Parathyroid adenoma (tissue), 2 donors: ENCODE measurements around the gene KHNYN.

Experiments
- H2AFZ ChIP-seq: fragments of 300-600 bp; sonication (generic); one replicate; pipeline ENCODE4 v1.7.0; 2017; ENCODE audit warnings: antibody characterized with exemption, mild to moderate bottlenecking
- H3K27ac ChIP-seq: fragments of 300-600 bp; sonication (generic); one replicate; pipeline ENCODE4 v1.7.0; 2017
- H3K27me3 ChIP-seq: fragments of 300-600 bp; sonication (generic); one replicate; pipeline ENCODE4 v1.7.0; 2017; ENCODE audit warnings: low read length; ENCODE audit not compliant: control insufficient read depth, insufficient read depth
- H3K36me3 ChIP-seq: fragments of 300-600 bp; sonication (generic); one replicate; pipeline ENCODE4 v1.7.0; 2017; ENCODE audit warnings: low read length; ENCODE audit not compliant: control insufficient read depth, insufficient read depth
- H3K4me1 ChIP-seq: fragments of 300-600 bp; sonication (generic); one replicate; pipeline ENCODE4 v1.7.0; 2017; ENCODE audit warnings: control low read depth
- H3K4me2 ChIP-seq: fragments of 300-600 bp; sonication (generic); one replicate; pipeline ENCODE4 v1.7.0; 2017; ENCODE audit warnings: low read length
- H3K4me3 ChIP-seq: fragments of 300-600 bp; sonication (generic); one replicate; pipeline ENCODE4 v1.7.0; 2017; ENCODE audit warnings: low read depth, low read length
- H3K79me2 ChIP-seq: fragments of 300-600 bp; sonication (generic); one replicate; pipeline ENCODE4 v1.7.0; 2017; ENCODE audit warnings: control low read depth
- H3K9ac ChIP-seq: fragments of 300-600 bp; sonication (generic); one replicate; pipeline ENCODE4 v1.7.0; 2017; ENCODE audit warnings: mild to moderate bottlenecking
- H3K9me3 ChIP-seq: fragments of 300-600 bp; sonication (generic); one replicate; pipeline ENCODE4 v1.7.0; 2017; ENCODE audit warnings: low read length; ENCODE audit not compliant: control insufficient read depth
- TF ChIP-seq, protein P1 (sequence below): fragments of 300-600 bp; sonication (generic); IDR thresholded peaks from one replicate; pipeline ENCODE4 v1.7.0; 2017; ENCODE audit warnings: antibody characterized with exemption, mild to moderate bottlenecking
- donor health status: primary hyperparathyroidism.

Gene KHNYN

DNA sequence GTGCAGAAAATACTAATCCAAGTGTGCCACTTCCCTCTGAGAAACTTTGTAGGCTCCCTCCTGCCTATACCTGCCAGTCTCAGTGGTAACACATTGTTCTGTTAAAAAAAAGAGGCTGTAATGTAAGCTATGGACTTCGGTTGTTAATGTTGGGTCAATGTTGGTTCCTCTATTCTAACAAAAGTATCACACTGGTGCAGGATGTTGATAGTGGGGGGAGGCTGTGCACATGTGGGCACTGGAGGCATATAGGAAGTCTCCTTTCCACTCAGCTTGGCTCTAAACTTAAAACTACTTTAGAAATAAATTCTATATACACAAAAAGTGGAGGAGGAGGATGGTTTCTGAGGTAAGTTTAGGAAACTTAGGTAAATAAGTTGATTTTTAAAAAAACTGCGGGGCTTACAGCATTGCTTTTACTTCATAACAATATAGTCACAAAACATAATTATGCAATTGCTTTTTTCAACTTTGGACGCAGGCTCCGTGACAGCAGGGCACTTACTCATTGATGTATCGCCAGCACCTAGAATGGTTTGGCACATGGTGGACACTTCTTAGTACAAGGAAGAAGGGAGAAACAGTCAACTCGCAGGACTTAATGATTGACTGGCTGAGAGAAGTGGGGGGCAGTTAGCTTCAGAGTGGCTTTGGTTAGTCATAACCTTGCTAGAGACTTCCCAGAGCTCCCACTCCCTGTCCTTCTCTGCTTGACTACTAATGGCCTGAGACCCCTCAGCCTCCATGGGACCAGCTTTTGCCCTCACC, 38.9 kb upstream of the KHNYN start:
- Histone ChIP-seq H3K79me2 (no peaks in the 10 kb centered on the region), H3K27ac (no peak overlapping the region), H3K9ac (no peak overlapping the region), H3K9me3 (no peaks in the 10 kb centered on the region), H3K4me2 (no peak overlapping the region), H3K36me3 (no peaks in the 10 kb centered on the region), H2AFZ (no peak overlapping the region), H3K4me1 (no peaks in the 10 kb centered on the region), H3K27me3 (no peaks in the 10 kb centered on the region), H3K4me3 (no peak overlapping the region)
- TF ChIP-seq, protein P1, sequence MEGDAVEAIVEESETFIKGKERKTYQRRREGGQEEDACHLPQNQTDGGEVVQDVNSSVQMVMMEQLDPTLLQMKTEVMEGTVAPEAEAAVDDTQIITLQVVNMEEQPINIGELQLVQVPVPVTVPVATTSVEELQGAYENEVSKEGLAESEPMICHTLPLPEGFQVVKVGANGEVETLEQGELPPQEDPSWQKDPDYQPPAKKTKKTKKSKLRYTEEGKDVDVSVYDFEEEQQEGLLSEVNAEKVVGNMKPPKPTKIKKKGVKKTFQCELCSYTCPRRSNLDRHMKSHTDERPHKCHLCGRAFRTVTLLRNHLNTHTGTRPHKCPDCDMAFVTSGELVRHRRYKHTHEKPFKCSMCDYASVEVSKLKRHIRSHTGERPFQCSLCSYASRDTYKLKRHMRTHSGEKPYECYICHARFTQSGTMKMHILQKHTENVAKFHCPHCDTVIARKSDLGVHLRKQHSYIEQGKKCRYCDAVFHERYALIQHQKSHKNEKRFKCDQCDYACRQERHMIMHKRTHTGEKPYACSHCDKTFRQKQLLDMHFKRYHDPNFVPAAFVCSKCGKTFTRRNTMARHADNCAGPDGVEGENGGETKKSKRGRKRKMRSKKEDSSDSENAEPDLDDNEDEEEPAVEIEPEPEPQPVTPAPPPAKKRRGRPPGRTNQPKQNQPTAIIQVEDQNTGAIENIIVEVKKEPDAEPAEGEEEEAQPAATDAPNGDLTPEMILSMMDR = no peak

DNA sequence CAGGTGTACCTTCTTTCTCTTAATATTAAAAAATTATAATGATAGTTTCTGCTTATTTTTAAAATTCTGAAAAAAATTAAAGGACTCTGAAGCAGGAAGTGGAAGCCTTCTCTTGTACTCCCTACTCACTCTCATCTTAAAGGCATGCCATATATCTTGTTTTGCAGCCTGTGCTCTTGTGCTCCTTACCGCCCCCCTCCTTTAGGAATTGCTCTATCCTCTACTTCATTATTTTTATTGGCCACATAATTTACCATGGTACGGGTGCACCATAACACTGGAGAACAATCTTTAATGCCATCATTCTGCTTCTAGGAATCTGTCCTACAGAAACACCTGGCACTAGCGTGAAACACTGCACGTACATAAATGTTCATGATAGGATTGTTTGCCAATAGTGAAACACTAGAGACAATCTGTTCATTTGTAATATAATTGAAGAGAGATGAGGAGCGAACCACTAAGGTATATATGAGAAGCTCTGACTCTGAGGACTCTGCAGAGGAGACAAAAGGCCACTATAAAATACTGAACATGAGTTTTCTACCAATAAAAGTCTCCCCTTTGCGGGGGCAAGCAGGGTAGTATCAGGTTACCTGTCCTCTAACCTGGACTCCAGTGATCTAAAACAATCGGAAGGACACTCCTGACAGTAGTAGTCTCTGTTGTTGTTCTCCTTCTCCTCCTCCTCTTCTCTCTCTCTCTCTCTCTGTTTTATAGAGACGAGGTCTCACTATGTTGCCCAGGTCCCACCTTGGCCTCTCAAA, 37.2 kb upstream of the KHNYN start:
- no peaks in the 10 kb centered on the region for H3K79me2 ChIP-seq
- H3K27ac ChIP-seq = no peak overlapping the region
- no peak overlapping the region for H3K9ac ChIP-seq
- no peaks in the 10 kb centered on the region for H3K36me3 ChIP-seq
- H3K4me3 ChIP-seq = no peak overlapping the region
- no peak overlapping the region for H2AFZ ChIP-seq
- no peak overlapping the region for H3K4me2 ChIP-seq
- H3K4me1 ChIP-seq = no peaks in the 10 kb centered on the region
- H3K9me3 ChIP-seq = no peaks in the 10 kb centered on the region
- TF ChIP-seq, protein P1 = no peak
- H3K27me3 ChIP-seq = no peaks in the 10 kb centered on the region

DNA sequence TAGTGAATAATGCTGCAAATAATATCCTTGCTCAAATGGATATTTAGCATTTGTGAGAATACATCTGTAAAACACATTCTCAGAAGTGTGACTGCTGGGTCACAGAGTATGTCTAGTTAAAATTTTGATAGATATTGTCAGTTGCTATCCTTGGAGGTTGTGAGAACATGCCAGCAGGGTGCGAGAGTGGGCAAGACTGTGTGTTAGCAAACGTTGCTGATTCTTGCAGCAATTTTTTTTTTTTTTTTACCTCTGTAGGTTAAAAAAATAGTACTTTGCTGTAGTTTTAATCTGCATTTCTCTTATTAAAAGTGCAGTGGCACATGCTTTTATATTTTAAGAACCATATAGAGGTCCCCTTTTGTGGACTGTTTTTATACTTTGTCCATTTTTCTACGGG, 35.5 kb upstream of the KHNYN start:
- TF ChIP-seq, protein P1 = no peak
- H3K4me3 ChIP-seq = no peak overlapping the region
- H3K4me1 ChIP-seq = peaks cover under 1% of the 10 kb centered on the region
- no peaks in the 10 kb centered on the region for H3K9me3 ChIP-seq
- H2AFZ ChIP-seq = no peak overlapping the region
- H3K4me2 ChIP-seq = no peak overlapping the region
- no peaks in the 10 kb centered on the region for H3K27me3 ChIP-seq
- no peak overlapping the region for H3K9ac ChIP-seq
- no peaks in the 10 kb centered on the region for H3K79me2 ChIP-seq
- H3K36me3 ChIP-seq = no peaks in the 10 kb centered on the region
- H3K27ac ChIP-seq = no peak overlapping the region

DNA sequence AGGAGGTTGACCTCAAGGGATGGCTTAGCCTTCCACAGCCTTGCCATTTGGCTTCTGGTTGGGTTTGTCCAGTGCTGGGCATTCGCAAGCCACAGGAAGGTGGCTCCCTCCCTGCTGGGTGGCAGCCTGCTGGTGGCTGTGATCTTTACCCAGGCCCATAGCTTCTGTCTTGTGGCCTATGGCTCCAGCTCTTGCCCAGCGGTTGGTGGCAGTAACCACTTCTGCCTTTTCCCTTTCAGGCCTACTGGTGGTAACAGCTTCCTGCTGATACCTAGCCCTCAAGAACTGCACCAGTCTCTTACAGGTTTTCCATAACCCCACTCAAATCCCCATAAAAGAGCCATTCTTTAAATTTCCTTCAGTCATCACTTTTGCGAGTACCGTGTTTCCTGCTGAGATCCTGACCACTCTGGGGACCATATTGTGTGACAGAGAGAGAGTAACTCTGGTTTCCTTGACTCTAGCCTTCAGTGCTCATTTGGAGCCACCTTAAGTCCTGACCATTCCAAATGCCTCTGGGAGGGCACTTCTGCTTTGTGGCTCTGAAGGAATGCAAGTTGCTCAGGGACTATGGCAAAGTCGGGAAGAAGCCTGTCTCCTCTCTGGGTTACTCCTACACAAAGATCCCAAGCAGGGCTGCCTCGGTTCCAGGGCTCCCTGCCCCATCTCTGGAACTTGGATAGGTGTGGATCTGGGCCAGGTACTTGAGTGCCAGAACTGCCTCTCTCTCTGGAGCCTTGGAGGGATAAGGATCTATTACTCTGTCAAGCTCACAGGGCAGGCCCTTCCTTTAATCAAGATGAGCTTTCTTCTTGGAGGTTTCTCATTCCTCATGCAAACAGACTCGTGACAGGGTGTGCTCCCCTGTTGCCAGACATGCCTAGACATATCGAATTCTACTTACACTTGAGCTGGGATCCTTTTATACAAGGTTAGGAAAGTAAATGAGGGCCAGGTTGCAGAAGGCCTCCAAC, 33.9 kb upstream of the KHNYN start:
- peaks cover 13% of the 10 kb centered on the region for H3K4me1 ChIP-seq
- peak overlapping the region; percentile 45 for H2AFZ ChIP-seq
- TF ChIP-seq, protein P1 = no peak

More for the DNA sequence above, 33.9 kb upstream of the KHNYN start:
- H3K9me3 ChIP-seq = no peaks in the 10 kb centered on the region
- no peak overlapping the region for H3K4me2 ChIP-seq
- H3K9ac ChIP-seq = no peak overlapping the region
- no peaks in the 10 kb centered on the region for H3K36me3 ChIP-seq
- no peaks in the 10 kb centered on the region for H3K27me3 ChIP-seq
- no peak overlapping the region for H3K4me3 ChIP-seq
- peak overlapping the region; percentile 16 for H3K27ac ChIP-seq
- H3K79me2 ChIP-seq = peaks cover 2% of the 10 kb centered on the region
